ENCODE measurements around the gene DNAH8. TPM values are rescaled to one million over a fixed set of nuclear protein-coding genes. Genes with fewer than 3 reads are reported as not detected.

The DNAH8 gene
- total RNA-seq, 2 experiments from 2014 or later = 0.06 to 0.11 TPM

- ATAC-seq (ENCODE audit: low read depth) = no peak
- no peak overlapping the region for H3K27ac Mint-ChIP-seq
- no peaks in the 10 kb centered on the region for H3K9me3 Mint-ChIP-seq
- H3K4me1 Mint-ChIP-seq = no peaks in the 10 kb centered on the region
- H3K36me3 Mint-ChIP-seq = no peaks in the 10 kb centered on the region
- POLR2A ChIA-PET = no interaction called here
- no peak for DNase-seq
- H3K4me3 Mint-ChIP-seq = no peak overlapping the region
- peaks cover 10% of the 10 kb centered on the region for H3K27me3 Mint-ChIP-seq
Measured at GRCh38 chr6:38938741-38939140, 223.6 kb downstream of the DNAH8 start.

- Mint-ChIP-seq H3K27me3 (peaks cover 11% of the 10 kb centered on the region), H3K9me3 (no peaks in the 10 kb centered on the region), H3K36me3 (no peaks in the 10 kb centered on the region), H3K4me3 (no peak overlapping the region), H3K27ac (no peak overlapping the region), H3K4me1 (no peaks in the 10 kb centered on the region)
- ATAC-seq (ENCODE audit: low read depth) (no peak), DNase-seq (no peak)
- POLR2A ChIA-PET = no interaction called here
Measured at GRCh38 chr6:38942442-38942841, 227.3 kb downstream of the DNAH8 start.

GRCh38 chr6:38942965-38943364 lies 227.9 kb downstream of the DNAH8 start:
- H3K4me1 Mint-ChIP-seq = no peaks in the 10 kb centered on the region
- H3K9me3 Mint-ChIP-seq = no peaks in the 10 kb centered on the region
- DNase-seq = no peak
- H3K4me3 Mint-ChIP-seq = no peak overlapping the region
- H3K27ac Mint-ChIP-seq = no peak overlapping the region
- POLR2A ChIA-PET = no interaction called here
- no peak for ATAC-seq (ENCODE audit: low read depth)
- peaks cover 11% of the 10 kb centered on the region for H3K27me3 Mint-ChIP-seq
- no peaks in the 10 kb centered on the region for H3K36me3 Mint-ChIP-seq

DNA sequence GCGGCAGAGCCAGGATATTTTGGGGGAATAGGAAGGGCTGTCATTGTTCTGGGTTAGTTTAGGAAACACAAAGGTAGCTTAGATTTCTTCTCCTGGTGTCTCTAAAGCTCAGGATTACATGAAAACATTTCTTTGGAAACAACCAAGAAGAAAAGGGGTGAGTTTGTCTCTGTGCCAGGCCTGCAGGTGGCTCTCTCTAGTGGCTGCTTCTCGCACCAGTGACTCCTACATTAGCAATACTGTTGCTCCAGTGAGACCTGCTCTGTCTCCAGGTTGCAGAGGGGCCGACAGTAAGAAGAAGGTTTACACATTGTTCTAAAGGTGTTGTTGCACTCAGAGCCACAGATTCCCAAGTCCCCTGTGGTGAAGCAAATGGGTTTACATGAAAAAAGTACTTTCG lies 228.9 kb downstream of the DNAH8 start:
- ATAC-seq (ENCODE audit: low read depth) (no peak), DNase-seq (no peak)
- Mint-ChIP-seq H3K27ac (no peak overlapping the region), H3K27me3 (peaks cover 11% of the 10 kb centered on the region), H3K4me1 (no peaks in the 10 kb centered on the region), H3K9me3 (no peaks in the 10 kb centered on the region), H3K4me3 (no peak overlapping the region), H3K36me3 (no peaks in the 10 kb centered on the region)
- POLR2A ChIA-PET = no interaction called here

GRCh38 chr6:38944655-38945279 lies 229.7 kb downstream of the DNAH8 start:
- H3K36me3 Mint-ChIP-seq = no peaks in the 10 kb centered on the region
- peaks cover 11% of the 10 kb centered on the region for H3K27me3 Mint-ChIP-seq
- H3K9me3 Mint-ChIP-seq = no peaks in the 10 kb centered on the region
- POLR2A ChIA-PET = no interaction called here
- H3K4me3 Mint-ChIP-seq = no peak overlapping the region
- no peaks in the 10 kb centered on the region for H3K4me1 Mint-ChIP-seq
- no peak for DNase-seq
- H3K27ac Mint-ChIP-seq = no peak overlapping the region
- ATAC-seq (ENCODE audit: low read depth) = no peak

- ATAC-seq (ENCODE audit: low read depth) = no peak
- no peak overlapping the region for H3K27ac Mint-ChIP-seq
- peaks cover 27% of the 10 kb centered on the region for H3K27me3 Mint-ChIP-seq
- H3K4me1 Mint-ChIP-seq = no peaks in the 10 kb centered on the region
- no peaks in the 10 kb centered on the region for H3K9me3 Mint-ChIP-seq
- H3K36me3 Mint-ChIP-seq = no peaks in the 10 kb centered on the region
- no peak for DNase-seq
- POLR2A ChIA-PET = no interaction called here
- no peak overlapping the region for H3K4me3 Mint-ChIP-seq
Measured at GRCh38 chr6:38955861-38956260, 240.8 kb downstream of the DNAH8 start.

DNA sequence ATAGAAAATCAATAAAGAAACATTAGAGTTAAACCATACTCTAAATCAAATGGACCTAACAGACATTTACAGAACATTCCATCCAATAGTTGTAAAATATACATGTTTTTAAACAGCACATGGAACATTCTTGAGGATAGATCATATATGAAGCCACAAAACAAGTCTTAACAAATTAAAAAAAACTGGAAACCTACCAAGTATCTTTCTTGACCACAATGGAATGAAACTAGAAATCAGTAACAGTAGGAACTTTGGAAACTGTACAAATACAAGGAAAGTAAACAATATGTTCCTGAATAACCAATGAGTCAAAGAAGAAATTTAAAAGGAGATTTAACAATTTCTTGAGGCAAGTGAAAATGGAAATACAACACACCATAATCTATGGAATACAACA lies 242.3 kb downstream of the DNAH8 start:
- Mint-ChIP-seq H3K9me3 (no peaks in the 10 kb centered on the region), H3K27ac (no peak overlapping the region), H3K4me3 (no peak overlapping the region), H3K4me1 (no peaks in the 10 kb centered on the region), H3K36me3 (no peaks in the 10 kb centered on the region), H3K27me3 (peaks cover 29% of the 10 kb centered on the region)
- POLR2A ChIA-PET = no interaction called here
- no peak for DNase-seq
- ATAC-seq (ENCODE audit: low read depth) = no peak

GRCh38 chr6:38959138-38959537 lies 244.0 kb downstream of the DNAH8 start:
- Mint-ChIP-seq H3K27ac (no peak overlapping the region), H3K36me3 (no peaks in the 10 kb centered on the region), H3K4me3 (no peak overlapping the region), H3K4me1 (no peaks in the 10 kb centered on the region), H3K27me3 (peaks cover 22% of the 10 kb centered on the region), H3K9me3 (no peaks in the 10 kb centered on the region)
- no peak for DNase-seq
- POLR2A ChIA-PET = interaction anchor here (0.7 kb wide), 1 partner anchor 155 kb away, joined by 3 read pairs; no protein-coding TSS in a partner anchor
- ATAC-seq (ENCODE audit: low read depth) = no peak

DNA sequence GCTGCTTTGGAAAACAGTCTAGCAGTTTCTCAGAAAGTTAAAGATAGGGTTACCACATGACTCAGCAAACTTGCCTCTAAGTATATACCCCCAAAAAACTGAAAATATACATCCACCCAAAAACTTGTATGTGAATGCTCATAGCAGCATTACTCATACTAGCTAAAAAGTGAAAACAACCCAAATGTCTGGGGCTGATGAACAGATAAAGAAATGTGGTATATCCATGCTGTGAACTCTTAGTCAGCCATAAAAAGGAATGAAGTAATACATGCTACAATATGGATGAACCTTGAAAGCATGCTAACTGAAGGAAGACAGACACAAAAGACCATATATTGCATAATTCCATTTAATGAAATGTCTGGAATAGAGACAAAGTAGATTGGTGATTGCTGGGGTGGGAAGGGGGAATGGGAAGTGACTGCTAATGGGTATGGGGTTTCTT lies 253.6 kb downstream of the DNAH8 start:
- Mint-ChIP-seq H3K27ac (no peak overlapping the region), H3K36me3 (no peaks in the 10 kb centered on the region), H3K27me3 (peaks cover 37% of the 10 kb centered on the region), H3K4me1 (no peaks in the 10 kb centered on the region), H3K4me3 (no peak overlapping the region), H3K9me3 (no peaks in the 10 kb centered on the region)
- DNase-seq (no peak), ATAC-seq (ENCODE audit: low read depth) (no peak)
- POLR2A ChIA-PET = no interaction called here

GRCh38 chr6:38973178-38974057 lies 258.3 kb downstream of the DNAH8 start:
- Mint-ChIP-seq H3K36me3 (no peaks in the 10 kb centered on the region), H3K4me1 (no peaks in the 10 kb centered on the region), H3K27me3 (peaks cover 44% of the 10 kb centered on the region), H3K4me3 (no peak overlapping the region), H3K27ac (no peak overlapping the region), H3K9me3 (no peaks in the 10 kb centered on the region)
- POLR2A ChIA-PET = no interaction called here
- ATAC-seq (ENCODE audit: low read depth) = peak; percentile 72
- DNase-seq = no peak

GRCh38 chr6:38974389-38975151 lies 259.5 kb downstream of the DNAH8 start:
- Mint-ChIP-seq H3K36me3 (no peaks in the 10 kb centered on the region), H3K27me3 (peaks cover 46% of the 10 kb centered on the region), H3K27ac (no peak overlapping the region), H3K4me3 (no peak overlapping the region), H3K9me3 (no peaks in the 10 kb centered on the region), H3K4me1 (no peaks in the 10 kb centered on the region)
- POLR2A ChIA-PET = no interaction called here
- no peak for DNase-seq
- ATAC-seq (ENCODE audit: low read depth) = no peak

DNA sequence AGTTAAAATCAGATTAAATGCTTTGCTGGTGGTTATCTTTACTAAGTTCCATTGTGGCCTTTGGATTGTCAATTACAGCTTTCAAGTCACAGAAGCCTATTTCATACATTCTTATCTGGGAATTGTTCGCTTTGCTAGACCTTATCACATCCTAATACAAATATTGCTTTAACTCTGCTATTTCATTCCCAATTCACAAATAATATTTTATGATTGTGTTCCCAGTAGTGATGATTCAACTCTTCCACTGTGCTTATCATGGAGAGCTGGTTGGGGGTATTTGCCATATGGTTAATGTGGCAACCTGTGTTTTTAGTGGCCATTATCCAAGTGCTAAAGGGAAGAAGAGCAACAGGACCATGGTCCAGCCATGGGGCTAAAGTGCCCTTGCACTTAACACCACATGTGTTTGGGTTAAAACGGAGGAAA lies 260.5 kb downstream of the DNAH8 start:
- Mint-ChIP-seq H3K9me3 (no peaks in the 10 kb centered on the region), H3K4me1 (no peaks in the 10 kb centered on the region), H3K4me3 (no peak overlapping the region), H3K27ac (no peak overlapping the region), H3K27me3 (peaks cover 44% of the 10 kb centered on the region), H3K36me3 (no peaks in the 10 kb centered on the region)
- DNase-seq = no peak
- POLR2A ChIA-PET = no interaction called here
- ATAC-seq (ENCODE audit: low read depth) = no peak

GRCh38 chr6:38976051-38976450 lies 260.9 kb downstream of the DNAH8 start:
- H3K4me1 Mint-ChIP-seq = no peaks in the 10 kb centered on the region
- DNase-seq (no peak), ATAC-seq (ENCODE audit: low read depth) (no peak)
- no peaks in the 10 kb centered on the region for H3K36me3 Mint-ChIP-seq
- no peak overlapping the region for H3K4me3 Mint-ChIP-seq
- H3K27ac Mint-ChIP-seq = no peak overlapping the region
- POLR2A ChIA-PET = no interaction called here
- peaks cover 42% of the 10 kb centered on the region for H3K27me3 Mint-ChIP-seq
- H3K9me3 Mint-ChIP-seq = no peaks in the 10 kb centered on the region

All from activated naive CD8-positive, alpha-beta T cell treated with anti-CD3 and anti-CD28 coated beads, Interleukin-2, amount 10 ng/mL, durations not matched to agents 7 days and 5 days (primary cell).